ENCODE data around the gene DGKD. TPM values are rescaled to one million over a fixed set of nuclear protein-coding genes. Genes with fewer than 3 reads are reported as not detected.

Gene DGKD
- total RNA-seq, 1 experiment from 2014 or later = 52.0 TPM

DNA sequence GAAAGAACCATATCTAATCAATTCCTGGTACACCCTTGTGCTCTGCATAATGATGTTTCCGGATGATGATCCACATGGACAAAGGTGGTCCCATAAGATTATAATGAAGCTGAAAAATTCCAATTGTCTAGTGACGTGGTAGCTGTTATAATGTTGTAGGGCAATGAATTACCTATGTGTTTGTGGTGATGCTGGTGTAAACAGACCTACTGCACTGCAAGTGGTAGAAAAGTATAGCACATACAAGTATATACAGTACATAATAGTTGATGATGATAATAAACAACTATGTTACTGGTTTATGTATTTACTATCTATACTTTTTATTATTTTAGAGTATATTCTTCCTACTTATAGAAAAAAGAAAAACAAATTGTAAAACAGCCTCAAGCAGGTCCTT, 8.4 kb downstream of the DGKD start:
- H2AFZ ChIP-seq (ENCODE audit: low read depth, low read length, poor library complexity, severe bottlenecking) = no peak overlapping the region
- intact Hi-C loops (cut with micrococcal nuclease) = no loop called here
- H4K20me1 ChIP-seq (ENCODE audit: insufficient read depth) = no peaks in the 10 kb centered on the region
- no peak for ATAC-seq
- ChIA-PET RAD21 (ENCODE audit: low non-redundant PET in 1 of 2, low total read pairs in 2 of 2, uncharacterized antibody in 2 of 2, unreplicated experiment in 2 of 2) (no interaction called here), CTCF (interaction anchor here (1.9 kb wide), 1 partner anchor 9 kb away, joined by 6 read pairs; no protein-coding TSS in a partner anchor), POLR2A (no interaction called here)
- peaks cover 80% of the 10 kb centered on the region for H3K79me2 ChIP-seq (ENCODE audit: insufficient read depth, low read length)
- H3K27me3 ChIP-seq (ENCODE audit: insufficient read depth, low read length) = no peaks in the 10 kb centered on the region
- no peak for DNase-seq (ENCODE audit: low read depth, low spot score)
- H3K4me3 ChIP-seq (replicated peaks in 1 of 2; ENCODE audit: low read depth in 1 of 2, low read length in 2 of 2) = no peak overlapping the region
- peaks cover 0 to 4% of the 10 kb centered on the region in 2 experiments; a peak in 1 of 4 replicates for H3K36me3 ChIP-seq (ENCODE audit: control insufficient read depth in 1 of 2, insufficient read depth in 2 of 2, low read length in 2 of 2)
- H3K9me3 ChIP-seq (ENCODE audit: control insufficient read depth in 1 of 2, insufficient read depth in 1 of 2, low read depth in 1 of 2, low read length in 2 of 2) = no peaks in the 10 kb centered on the region
- no peak overlapping the region for H3K4me2 ChIP-seq (ENCODE audit: low read length)
- no peaks in the 10 kb centered on the region for H3K9me2 ChIP-seq (ENCODE audit: insufficient read depth)
- H3K9ac ChIP-seq (ENCODE audit: low read length) = no peak overlapping the region
- H3K4me1 ChIP-seq (ENCODE audit: control insufficient read depth in 1 of 2, insufficient read depth in 2 of 2, low read length in 2 of 2) = no peaks in the 10 kb centered on the region
- H3K27ac ChIP-seq (ENCODE audit: low read depth, low read length) = no peak overlapping the region
- TF ChIP-seq SIN3A (IDR thresholded peaks at IDR 0.05; ENCODE audit: low read depth) (no peak), RAD21 (IDR thresholded peaks at IDR 0.05; ENCODE audit: low read depth) (no peak), ELF1 (IDR thresholded peaks at IDR 0.05; ENCODE audit: borderline replicate concordance, low read depth) (no peak)
- TF ChIP-seq, protein P1, sequence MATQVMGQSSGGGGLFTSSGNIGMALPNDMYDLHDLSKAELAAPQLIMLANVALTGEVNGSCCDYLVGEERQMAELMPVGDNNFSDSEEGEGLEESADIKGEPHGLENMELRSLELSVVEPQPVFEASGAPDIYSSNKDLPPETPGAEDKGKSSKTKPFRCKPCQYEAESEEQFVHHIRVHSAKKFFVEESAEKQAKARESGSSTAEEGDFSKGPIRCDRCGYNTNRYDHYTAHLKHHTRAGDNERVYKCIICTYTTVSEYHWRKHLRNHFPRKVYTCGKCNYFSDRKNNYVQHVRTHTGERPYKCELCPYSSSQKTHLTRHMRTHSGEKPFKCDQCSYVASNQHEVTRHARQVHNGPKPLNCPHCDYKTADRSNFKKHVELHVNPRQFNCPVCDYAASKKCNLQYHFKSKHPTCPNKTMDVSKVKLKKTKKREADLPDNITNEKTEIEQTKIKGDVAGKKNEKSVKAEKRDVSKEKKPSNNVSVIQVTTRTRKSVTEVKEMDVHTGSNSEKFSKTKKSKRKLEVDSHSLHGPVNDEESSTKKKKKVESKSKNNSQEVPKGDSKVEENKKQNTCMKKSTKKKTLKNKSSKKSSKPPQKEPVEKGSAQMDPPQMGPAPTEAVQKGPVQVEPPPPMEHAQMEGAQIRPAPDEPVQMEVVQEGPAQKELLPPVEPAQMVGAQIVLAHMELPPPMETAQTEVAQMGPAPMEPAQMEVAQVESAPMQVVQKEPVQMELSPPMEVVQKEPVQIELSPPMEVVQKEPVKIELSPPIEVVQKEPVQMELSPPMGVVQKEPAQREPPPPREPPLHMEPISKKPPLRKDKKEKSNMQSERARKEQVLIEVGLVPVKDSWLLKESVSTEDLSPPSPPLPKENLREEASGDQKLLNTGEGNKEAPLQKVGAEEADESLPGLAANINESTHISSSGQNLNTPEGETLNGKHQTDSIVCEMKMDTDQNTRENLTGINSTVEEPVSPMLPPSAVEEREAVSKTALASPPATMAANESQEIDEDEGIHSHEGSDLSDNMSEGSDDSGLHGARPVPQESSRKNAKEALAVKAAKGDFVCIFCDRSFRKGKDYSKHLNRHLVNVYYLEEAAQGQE (IDR thresholded peaks at IDR 0.05; ENCODE audit: low read depth) = no peak
- BruUV-seq (replicated peaks) = no TSS peak

DNA sequence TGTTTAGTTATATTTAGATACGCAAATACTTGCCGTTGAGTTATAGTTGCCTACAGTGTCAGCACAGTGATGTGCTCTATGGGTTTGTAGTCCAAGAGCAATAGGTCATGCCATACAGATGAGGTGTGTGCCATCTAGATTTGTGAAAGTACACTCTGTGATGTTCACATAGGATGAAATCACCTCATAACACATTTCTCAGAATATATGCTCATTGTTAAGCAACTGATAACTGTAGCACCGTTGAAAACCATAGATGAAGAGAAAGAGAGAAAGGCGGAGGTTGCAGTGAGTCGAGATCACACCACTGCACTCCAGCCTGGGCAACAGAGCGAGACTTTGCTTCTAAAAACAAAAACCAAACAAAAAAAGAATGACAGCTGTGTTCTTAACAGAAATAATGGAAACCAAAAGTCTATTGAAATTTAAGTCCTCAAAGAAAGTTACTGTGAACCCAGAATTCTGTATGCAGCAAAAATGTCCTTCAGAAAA, 9.5 kb downstream of the DGKD start:
- no TSS peak for BruUV-seq (replicated peaks)
- Histone ChIP-seq H3K9me2 (ENCODE audit: insufficient read depth) (no peaks in the 10 kb centered on the region), H3K4me3 (replicated peaks in 1 of 2; ENCODE audit: low read depth in 1 of 2, low read length in 2 of 2) (no peak overlapping the region), H3K36me3 (ENCODE audit: control insufficient read depth in 1 of 2, insufficient read depth in 2 of 2, low read length in 2 of 2) (0 out of 4 replicates have a peak, but pooled peaks cover 0 to 4% of the 10 kb centered on the region in 2 experiments), H3K4me1 (ENCODE audit: control insufficient read depth in 1 of 2, insufficient read depth in 2 of 2, low read length in 2 of 2) (no peaks in the 10 kb centered on the region), H3K27me3 (ENCODE audit: insufficient read depth, low read length) (no peaks in the 10 kb centered on the region), H4K20me1 (ENCODE audit: insufficient read depth) (no peaks in the 10 kb centered on the region), H3K27ac (ENCODE audit: low read depth, low read length) (no peak overlapping the region), H3K9me3 (ENCODE audit: control insufficient read depth in 1 of 2, insufficient read depth in 1 of 2, low read depth in 1 of 2, low read length in 2 of 2) (no peaks in the 10 kb centered on the region), H3K4me2 (ENCODE audit: low read length) (no peak overlapping the region), H3K9ac (ENCODE audit: low read length) (no peak overlapping the region), H2AFZ (ENCODE audit: low read depth, low read length, poor library complexity, severe bottlenecking) (no peak overlapping the region), H3K79me2 (ENCODE audit: insufficient read depth, low read length) (peaks cover 79% of the 10 kb centered on the region)
- CTCF ChIA-PET = interaction anchor here (1.9 kb wide), 1 partner anchor 10 kb away, joined by 6 read pairs; no protein-coding TSS in a partner anchor
- no peak for DNase-seq (ENCODE audit: low read depth, low spot score)
- POLR2A ChIA-PET = no interaction called here
- RAD21 ChIA-PET (ENCODE audit: low non-redundant PET in 1 of 2, low total read pairs in 2 of 2, uncharacterized antibody in 2 of 2, unreplicated experiment in 2 of 2) = no interaction called here
- no peak for ATAC-seq
- intact Hi-C loops (cut with micrococcal nuclease) = no loop called here
- TF ChIP-seq SP1 (IDR thresholded peaks at IDR 0.05; ENCODE audit: low read depth) (no peak), POLR2AphosphoS5 (IDR thresholded peaks at IDR 0.05; ENCODE audit: low read depth, low read length) (no peak), TCF7L2 (IDR thresholded peaks at IDR 0.05; ENCODE audit: borderline replicate concordance, extremely low read depth, insufficient read depth, insufficient read length) (no peak), SIN3A (IDR thresholded peaks at IDR 0.05; ENCODE audit: low read depth) (no peak), JUND (IDR thresholded peaks at IDR 0.05) (no peak), POLR2A (IDR thresholded peaks at IDR 0.05; ENCODE audit: borderline replicate concordance, extremely low read depth, insufficient read depth, insufficient read length) (no peak), FOSL1 (IDR thresholded peaks at IDR 0.05; ENCODE audit: low read depth) (no peak), EZH2 (IDR thresholded peaks at IDR 0.05) (no peak), EZH2phosphoT487 (IDR thresholded peaks at IDR 0.05; ENCODE audit: borderline replicate concordance) (no peak), SRF (IDR thresholded peaks at IDR 0.05; ENCODE audit: low read depth) (no peak), ELF1 (IDR thresholded peaks at IDR 0.05; ENCODE audit: borderline replicate concordance, low read depth) (no peak)
